Measurements from ENCODE around the gene TTN.

TTN gene

DNA sequence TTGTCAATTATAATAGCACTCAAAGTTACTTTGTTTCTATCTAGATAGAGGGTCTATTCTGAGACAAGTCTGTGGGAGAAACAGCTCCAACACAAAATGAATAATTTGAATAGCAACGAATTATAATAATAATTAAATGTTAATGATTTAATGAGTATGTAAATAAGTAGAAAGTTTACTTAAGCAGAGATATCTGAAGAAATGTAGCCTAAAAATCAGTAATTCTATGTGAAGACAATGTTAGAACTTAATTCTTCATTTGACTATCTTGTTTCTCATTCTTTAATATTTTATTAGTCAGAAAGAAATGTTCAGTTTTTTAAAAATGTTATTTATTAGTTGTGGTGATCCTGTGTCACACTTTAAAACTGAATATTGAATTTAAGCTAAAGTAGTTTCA is 165.7 kb downstream of the TTN start:
- no peak for DNase-seq

DNA sequence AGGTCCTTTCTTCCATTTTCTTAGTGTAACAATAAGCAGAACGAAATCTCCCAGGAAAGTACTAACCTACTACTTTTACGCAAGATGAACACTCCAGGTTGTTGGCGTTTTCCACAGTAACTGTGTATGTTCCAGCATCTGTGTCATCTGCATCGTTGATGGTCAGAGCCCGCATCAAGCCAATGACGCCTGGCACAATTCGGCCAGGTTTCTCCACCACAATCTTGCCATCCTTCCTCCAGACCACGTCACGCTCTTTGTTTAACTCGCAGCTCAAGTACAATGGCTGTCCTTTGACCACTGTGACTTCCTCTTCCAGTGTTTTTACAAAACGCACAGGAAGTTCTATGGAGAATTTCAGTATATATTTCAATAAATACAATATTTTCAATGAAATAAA is 171.3 kb downstream of the TTN start:
- DNase-seq: no peak

DNA sequence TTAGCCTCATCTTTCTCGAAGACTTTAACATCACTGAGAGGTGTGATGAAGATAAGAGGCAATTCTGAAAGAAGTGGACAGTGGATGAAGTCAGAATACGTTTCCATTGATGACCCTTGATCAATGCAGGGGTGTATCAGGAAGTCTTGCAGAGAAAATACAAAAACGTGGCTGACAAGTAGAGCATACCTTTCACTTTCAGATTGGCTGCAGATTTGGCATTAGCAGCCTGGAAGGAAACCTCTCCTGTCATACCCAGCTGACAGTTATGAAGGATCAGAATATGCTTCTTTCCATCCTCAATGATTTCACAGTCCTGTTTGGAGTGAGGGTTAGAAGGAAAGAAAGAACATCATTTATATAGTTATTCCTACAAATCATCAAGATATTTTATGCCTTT is 174.5 kb downstream of the TTN start:
- no peak for DNase-seq

DNA sequence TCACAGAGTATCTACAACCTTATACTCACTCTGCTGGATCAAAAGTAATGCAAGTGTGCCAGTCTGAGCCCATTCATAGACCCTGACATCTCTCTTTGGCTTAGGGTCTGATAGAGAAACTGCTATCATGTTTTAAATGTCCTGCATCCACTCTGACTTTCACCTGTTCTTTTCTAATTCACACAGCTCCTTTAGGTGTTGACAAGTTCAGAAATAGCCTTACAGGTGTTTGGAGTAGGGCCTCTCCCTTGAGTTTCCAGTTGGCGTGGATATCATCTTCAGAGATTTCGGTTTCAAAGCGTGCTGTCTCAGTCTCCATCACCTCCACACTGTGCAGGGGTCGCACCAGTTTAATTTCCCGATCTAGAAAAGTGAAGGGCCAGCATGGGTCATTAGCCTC is 176.6 kb downstream of the TTN start:
- DNase-seq: no peak

DNA sequence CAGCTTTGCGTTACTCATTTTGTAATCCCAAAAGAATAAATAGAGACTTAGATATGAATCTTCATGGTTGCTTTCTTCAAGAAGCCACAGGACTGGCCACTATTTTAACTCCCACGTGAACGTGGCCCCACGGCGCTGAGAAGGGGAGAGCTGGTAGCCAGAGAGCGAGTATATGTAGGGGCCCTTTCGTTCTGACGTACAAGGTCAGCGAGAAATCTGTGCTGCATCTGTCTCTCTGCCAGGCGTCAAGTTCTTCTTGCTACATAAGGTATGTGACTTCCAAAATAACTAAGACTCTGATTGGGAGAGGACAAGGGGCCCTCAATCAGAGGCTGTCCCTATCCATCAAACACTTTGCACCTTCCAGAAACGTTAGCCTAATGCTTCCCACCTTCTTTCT is 177.8 kb downstream of the TTN start:
- no peak for DNase-seq

GRCh38 chr2:178628605-178629004 is 178.6 kb downstream of the TTN start:
- peak; percentile 1 for DNase-seq

DNA sequence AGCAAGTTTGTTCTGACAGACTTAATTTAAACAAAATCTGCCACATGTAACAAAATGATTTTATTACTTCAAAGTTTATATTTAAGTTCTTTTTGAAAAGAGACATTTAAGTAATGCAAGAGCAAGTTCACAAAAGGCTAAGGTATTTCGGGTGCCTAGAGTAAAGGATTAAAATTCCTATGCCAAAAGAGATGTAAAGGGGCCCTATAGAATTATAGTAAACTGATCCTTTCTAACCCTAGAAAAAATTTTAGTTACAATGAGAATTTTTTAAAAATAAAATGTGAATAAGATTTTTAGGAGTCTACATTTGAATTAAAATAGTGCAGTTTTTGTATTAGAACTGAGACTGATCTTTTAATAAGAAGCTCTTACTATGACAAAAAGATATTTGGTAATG is 179.8 kb downstream of the TTN start:
- DNase-seq: no peak

DNA sequence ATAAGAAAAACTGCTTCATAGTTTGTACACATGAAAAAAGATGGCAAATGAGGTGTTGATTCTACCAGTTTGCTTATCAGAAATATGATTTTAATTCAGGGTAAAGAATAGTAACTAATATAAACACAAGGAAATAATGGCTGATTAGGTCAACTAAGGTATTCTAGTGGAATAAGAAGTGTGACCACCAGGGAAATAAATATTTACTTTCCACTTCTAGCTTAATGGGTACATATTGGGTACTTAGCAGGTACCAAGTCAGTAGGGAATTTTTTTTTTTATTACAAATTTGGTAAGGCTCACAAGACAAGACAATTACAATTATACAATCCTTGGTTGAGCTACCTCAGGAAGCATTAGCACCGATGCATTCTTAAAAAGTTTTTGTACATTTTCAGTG is 191.3 kb downstream of the TTN start:
- no peak for DNase-seq

DNA sequence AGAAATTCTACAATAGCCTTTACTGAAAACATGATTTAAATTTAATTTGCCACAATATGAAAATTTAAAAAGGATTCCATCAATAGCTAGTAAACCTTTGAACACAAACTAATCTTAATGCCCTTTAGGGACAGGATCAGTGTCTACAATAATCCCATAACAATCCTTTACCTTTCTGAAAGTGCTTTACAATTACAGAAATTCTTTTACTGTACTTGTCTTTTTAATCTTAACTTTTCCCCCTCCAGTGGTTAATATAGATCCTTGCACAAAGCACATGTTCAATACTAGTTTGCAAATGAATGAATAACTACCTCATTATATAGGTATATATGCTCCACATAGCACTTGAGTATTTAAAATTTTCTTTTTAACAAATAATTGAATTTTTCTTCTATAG is 204.3 kb downstream of the TTN start:
- DNase-seq: no peak

DNA sequence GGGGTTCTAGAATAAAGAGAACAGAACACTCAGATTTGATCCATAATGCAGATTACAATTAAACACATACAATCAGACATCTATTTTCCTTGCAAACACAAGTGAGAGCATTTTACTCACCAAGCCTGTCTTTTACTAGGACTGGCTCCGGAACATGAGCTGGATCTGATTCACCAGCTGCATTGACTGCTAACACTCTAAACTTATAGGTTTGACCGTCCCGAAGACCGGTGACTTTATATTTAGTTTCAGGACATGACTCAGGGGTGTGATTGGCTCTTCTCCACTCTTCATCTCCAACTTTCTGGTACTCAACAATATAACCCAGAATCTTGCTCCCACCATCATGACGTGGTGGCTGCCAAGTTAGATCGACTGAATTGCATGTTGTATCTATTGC is 214.6 kb downstream of the TTN start:
- no peak for DNase-seq

GRCh38 chr2:178589335-178589734 is 217.9 kb downstream of the TTN start:
- no peak for DNase-seq

DNA sequence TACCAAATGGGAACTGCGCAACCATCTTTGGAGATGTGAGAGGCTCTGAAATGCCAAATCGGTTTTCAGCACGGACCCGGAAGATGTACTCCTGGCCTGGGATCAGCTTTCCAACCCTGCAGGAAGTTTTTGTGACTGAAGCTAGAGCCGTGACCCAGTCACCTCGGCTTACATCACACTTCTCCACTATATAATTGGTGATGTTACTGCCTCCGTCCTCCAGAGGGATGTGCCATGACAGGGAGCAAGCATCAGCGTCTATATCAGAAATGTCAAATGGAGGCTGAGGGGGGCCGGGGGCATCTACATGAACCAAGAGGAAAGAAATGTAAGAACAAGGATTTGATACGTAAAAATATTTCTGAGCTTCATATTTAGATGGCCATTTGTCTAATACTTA is 222.6 kb downstream of the TTN start:
- DNase-seq: no peak

DNA sequence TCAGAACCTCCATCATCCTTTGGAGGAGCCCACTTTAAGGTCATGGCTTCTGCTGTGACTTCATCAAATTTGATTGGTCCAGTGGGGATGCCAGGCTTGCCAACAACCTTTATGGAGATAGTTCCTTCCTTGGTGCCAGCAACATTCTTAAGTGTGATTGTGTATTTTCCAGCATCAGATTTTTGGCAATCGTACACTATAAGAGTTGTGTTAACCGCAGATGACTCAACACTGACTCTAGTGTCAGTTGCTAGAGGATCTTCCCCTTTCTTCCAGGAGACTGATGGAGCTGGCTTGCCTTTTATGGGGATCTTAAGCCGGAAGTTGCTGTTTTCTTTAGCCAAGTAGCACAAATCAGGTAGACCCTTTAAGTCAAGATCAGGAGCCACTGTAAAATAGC is 228.2 kb downstream of the TTN start:
- peak; percentile 27 for DNase-seq

DNA sequence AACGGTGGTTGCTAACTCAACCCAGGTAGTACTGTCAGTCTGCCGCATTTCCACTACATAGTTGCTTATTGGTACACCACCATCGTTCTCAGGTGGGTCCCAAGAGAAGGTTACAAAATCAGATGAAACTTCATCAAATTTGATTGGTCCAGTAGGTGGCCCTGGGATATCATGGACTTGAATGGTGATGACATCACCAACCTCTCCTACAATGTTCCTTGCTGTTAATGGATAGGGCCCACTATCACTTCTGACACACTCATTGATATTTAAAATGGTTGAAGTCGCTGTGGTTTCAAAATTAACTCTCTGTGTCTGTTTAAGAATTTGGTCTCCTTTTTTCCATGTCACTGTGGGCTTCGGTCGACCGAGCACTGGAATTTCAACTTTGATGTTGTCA is 232.4 kb downstream of the TTN start:
- DNase-seq: no peak

DNA sequence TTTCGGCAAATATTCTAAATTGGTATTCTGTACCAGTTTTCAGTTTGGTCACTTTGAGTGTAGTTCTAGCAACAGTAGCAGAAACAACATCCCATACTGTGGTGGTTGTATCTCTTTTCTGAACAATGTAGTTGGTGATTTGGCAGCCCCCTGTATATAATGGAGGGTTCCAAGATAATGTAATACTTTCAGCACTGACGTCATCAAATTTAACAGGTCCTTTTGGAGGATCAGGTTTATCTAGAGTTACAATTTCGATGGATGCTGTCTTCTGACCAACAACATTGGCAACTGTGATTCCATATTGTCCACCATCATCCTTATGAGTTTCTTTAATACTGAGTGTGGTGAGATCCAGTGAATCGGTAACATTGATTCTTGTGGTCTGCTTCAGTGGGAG is 239.0 kb downstream of the TTN start:
- no peak for DNase-seq

- DNase-seq: peak; percentile 84
Measured at GRCh38 chr2:178553047-178553446, 254.2 kb downstream of the TTN start.

- DNase-seq: no peak
Measured at GRCh38 chr2:178550352-178550751, 256.9 kb downstream of the TTN start.

DNA sequence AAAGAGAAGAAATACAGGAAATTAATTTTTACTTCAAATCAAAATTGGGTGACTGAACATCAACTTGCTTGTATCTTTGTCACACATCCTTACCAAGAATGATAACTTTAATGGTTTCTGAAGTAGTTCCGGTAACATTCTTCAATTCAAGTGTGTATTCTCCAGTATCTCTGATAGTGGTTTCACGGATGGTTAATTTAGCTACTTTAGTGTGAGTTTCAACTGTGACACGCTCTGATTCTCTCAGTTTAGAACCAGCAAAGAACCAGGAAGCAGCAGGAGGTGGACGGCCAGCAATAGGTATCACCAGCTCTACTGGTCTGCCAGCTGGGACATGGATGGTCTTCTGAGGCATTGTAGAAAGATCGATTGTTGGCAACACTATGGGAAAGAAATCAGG is 264.7 kb downstream of the TTN start:
- no peak for DNase-seq

GRCh38 chr2:178542161-178542560 is 265.1 kb downstream of the TTN start:
- DNase-seq: no peak

DNA sequence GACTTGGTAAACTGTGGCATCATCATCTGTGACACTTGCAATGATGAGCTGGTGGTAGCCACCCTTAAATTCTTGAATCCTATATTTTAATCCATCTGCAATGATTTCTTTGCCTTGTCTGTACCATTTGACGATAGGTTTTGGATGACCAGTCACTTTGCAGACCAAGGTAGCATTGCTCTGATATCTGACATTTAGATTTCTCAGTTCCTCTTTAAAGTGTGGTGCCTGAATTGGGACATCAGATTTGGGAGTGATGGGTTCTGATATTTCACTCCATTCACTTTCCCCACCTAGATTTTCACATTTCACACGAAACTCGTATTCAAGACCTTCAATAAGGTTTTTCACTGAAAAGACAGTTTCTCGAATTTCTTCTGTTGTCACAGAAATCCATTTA is 271.2 kb downstream of the TTN start:
- no peak for DNase-seq

GRCh38 chr2:178531168-178531567 is 276.1 kb downstream of the TTN start:
- no peak for DNase-seq

- DNase-seq: no peak
Measured at GRCh38 chr2:178530625-178531142, 276.5 kb downstream of the TTN start.

DNA sequence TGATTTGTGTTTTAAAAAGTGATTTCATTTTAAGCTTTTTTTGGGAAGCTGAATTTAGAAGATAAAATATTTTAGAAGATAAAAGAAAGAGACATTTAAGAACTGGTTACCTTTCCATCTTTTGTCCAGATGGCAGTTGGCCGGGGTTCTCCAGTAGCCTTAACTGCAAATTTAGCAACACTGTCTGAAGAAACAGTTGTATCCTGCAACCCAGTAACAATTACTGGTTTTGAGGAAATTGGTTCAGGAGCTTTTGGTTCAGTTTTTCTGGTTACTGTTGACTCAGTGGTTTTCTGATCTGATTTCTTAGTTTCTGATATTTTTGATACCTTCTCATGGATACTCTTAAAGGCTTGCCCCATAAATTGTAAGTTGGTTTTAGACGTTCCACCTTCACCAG is 277.1 kb downstream of the TTN start:
- DNase-seq: no peak

GRCh38 chr2:178529194-178529593 is 278.0 kb downstream of the TTN start:
- DNase-seq: no peak

GRCh38 chr2:178528647-178529046 is 278.6 kb downstream of the TTN start:
- DNase-seq: no peak

GRCh38 chr2:178527592-178527991 is 279.6 kb downstream of the TTN start:
- no peak for DNase-seq
